Thyroid gland (tissue), 4 donors: Measurements from ENCODE around the gene LHFPL2. TPM values are rescaled to one million over a fixed set of nuclear protein-coding genes. Genes with fewer than 3 reads are reported as not detected.

Experiments used
- DNase-seq, 2 donors: peaks; one replicate each; pipeline ENCODE4 v3.0.0-alpha.2; 2019
- H3K27ac ChIP-seq, 3 donors: fragments of 200-600 bp; sonication (generic); 1 replicate in 2 of 3; 2 replicates in 1 of 3; pipeline ENCODE4 v1.5.1; 2016 to 2019; ENCODE audit warnings: mild to moderate bottlenecking in 1 of 3, moderate library complexity in 1 of 3
- H3K27me3 ChIP-seq: fragments of 200-600 bp; sonication (generic); one replicate; pipeline ENCODE4 v1.5.1; 2019
- H3K36me3 ChIP-seq, 2 donors: fragments of 200-600 bp; sonication (generic); one replicate each; pipeline ENCODE4 v1.5.1; 2016 to 2019
- H3K4me1 ChIP-seq, 2 donors: fragments of 200-600 bp; sonication (generic); one replicate each; pipeline ENCODE4 v1.5.1; 2017 to 2019
- H3K4me3 ChIP-seq, 3 donors: fragments of 200-600 bp; sonication (generic); replicated peaks in 1 of 3; 1 replicate in 2 of 3; 2 replicates in 1 of 3; pipeline ENCODE4 v1.5.1; 2016; ENCODE audit warnings: mild to moderate bottlenecking in 1 of 3
- H3K9me3 ChIP-seq: fragments of 200-600 bp; sonication (generic); one replicate; pipeline ENCODE4 v1.5.1; 2017
- POLR2A ChIP-seq, 2 donors: fragments of 450-650 bp; IDR thresholded peaks; one replicate each; pipeline ENCODE4 v1.6.1; 2017; ENCODE audit warnings: antibody characterized with exemption in 2 of 2, mild to moderate bottlenecking in 2 of 2, moderate library complexity in 1 of 2
- WGBS, 2 donors: methylation state at CpG; one replicate each; pipeline ENCODE4 v1.1.5; 2017; 5-methylcytosine and 5-hydroxymethylcytosine counted together
- intact Hi-C: fragments of 100-400 bp; cut with DNase I; formaldehyde crosslinking; loops from one replicate; pipeline ENCODE4 v1.15.1; 2023
- total RNA-seq, 4 donors: library from RNA; depleted of rRNA; stranded (reverse); fragments of >200 nt; gene quantifications; one replicate each; pipeline ENCODE4 v1.2.3, GENCODE V29; 2016
- TF ChIP-seq, protein P1 (sequence below), 6 experiments: fragments of 200-600 bp in 3 of 6; fragments of 450-650 bp in 3 of 6; sonication (generic) in 3 of 6; IDR thresholded peaks; one replicate each; pipeline ENCODE4 v1.5.1; 2016 to 2019; ENCODE audit warnings: antibody characterized with exemption in 6 of 6, mild to moderate bottlenecking in 2 of 6, inconsistent platforms in 1 of 6, moderate library complexity in 1 of 6

LHFPL2 gene
- total RNA-seq, 4 donors from 2014 or later, result 17.6 to 25.7 (median 23.7) TPM

DNA sequence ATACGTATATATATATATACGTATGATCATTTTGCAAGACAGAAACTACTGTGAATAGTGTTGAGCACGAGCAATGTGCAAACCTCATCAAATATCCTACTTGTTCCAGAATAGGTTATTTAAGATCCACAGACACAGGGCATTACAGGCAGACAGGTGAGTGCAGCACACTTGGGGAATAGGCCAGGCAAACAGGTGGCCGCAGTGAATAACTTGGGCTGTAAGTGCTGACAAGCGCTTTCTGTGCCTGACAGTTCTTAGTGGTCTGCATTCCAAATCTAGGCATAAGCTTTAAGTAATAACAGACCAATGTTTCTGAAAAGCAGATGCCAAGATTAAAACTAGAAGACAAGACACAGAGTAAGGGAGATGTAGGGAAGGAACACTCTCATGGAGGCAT lies 77.9 kb downstream of the LHFPL2 start:
- TF ChIP-seq, protein P1, sequence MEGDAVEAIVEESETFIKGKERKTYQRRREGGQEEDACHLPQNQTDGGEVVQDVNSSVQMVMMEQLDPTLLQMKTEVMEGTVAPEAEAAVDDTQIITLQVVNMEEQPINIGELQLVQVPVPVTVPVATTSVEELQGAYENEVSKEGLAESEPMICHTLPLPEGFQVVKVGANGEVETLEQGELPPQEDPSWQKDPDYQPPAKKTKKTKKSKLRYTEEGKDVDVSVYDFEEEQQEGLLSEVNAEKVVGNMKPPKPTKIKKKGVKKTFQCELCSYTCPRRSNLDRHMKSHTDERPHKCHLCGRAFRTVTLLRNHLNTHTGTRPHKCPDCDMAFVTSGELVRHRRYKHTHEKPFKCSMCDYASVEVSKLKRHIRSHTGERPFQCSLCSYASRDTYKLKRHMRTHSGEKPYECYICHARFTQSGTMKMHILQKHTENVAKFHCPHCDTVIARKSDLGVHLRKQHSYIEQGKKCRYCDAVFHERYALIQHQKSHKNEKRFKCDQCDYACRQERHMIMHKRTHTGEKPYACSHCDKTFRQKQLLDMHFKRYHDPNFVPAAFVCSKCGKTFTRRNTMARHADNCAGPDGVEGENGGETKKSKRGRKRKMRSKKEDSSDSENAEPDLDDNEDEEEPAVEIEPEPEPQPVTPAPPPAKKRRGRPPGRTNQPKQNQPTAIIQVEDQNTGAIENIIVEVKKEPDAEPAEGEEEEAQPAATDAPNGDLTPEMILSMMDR (IDR thresholded peaks at IDR 0.05), result no peak
- TF ChIP-seq POLR2A (IDR thresholded peaks at IDR 0.05), result no peak
- intact Hi-C loops, result no loop called here
- no peak for DNase-seq
- Histone ChIP-seq H3K4me1 (peaks cover 19 to 24% of the 10 kb centered on the region in 2 donors), H3K9me3 (no peaks in the 10 kb centered on the region), H3K4me3 (no peak overlapping the region), H3K36me3 (no peaks in the 10 kb centered on the region), H3K27ac (no peak overlapping the region), H3K27me3 (no peaks in the 10 kb centered on the region)
- 90 to 97% methylated on average over 5 of the region's 5 CpGs for WGBS, 2 donors

DNA sequence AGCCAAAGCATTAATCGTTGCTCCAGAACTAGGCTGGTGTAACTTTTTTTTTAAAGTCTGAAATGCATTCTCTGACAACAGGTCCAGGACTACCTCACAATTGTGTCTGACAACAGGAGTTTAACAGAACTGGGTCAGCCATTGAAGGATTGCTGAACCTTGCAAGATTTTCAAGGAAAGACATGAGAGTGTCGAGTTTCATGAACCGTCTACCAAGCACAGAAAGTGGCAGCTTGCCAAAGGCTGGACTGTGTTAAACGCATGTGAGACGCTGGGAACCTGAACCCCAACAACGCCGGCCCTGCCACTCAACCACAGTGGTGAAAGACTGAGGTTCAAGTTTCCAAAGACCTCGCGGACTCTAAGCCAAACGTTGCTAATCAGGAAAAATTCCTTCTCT lies 79.1 kb downstream of the LHFPL2 start:
- Histone ChIP-seq H3K4me1 (peaks cover 19 to 20% of the 10 kb centered on the region in 2 donors), H3K27ac (peak overlapping the region; percentile 9 to 30 (median 15)), H3K27me3 (no peaks in the 10 kb centered on the region), H3K4me3 (no peak overlapping the region), H3K9me3 (no peaks in the 10 kb centered on the region), H3K36me3 (no peaks in the 10 kb centered on the region)
- DNase-seq, result peak; percentile 94
- WGBS, 2 donors, result 13 to 19% methylated on average over 10 of the region's 10 CpGs
- no peak for TF ChIP-seq POLR2A (IDR thresholded peaks at IDR 0.05)
- TF ChIP-seq, protein P1 (IDR thresholded peaks at IDR 0.05), result no peak
- intact Hi-C loops, result no loop called here

GRCh38 chr5:78568676-78569075 lies 79.9 kb downstream of the LHFPL2 start:
- 87 to 89% methylated on average over 3 of the region's 3 CpGs for WGBS, 2 donors
- Histone ChIP-seq H3K9me3 (no peaks in the 10 kb centered on the region), H3K4me3 (no peak overlapping the region), H3K27ac (peak overlapping the region; percentile 15 to 30 (median 18)), H3K36me3 (no peaks in the 10 kb centered on the region), H3K27me3 (no peaks in the 10 kb centered on the region), H3K4me1 (peaks cover 19 to 20% of the 10 kb centered on the region in 2 donors)
- DNase-seq, result no peak
- TF ChIP-seq POLR2A (IDR thresholded peaks at IDR 0.05), result no peak
- TF ChIP-seq, protein P1 (IDR thresholded peaks at IDR 0.05), result no peak
- intact Hi-C loops, result no loop called here

GRCh38 chr5:78568212-78568611 lies 80.4 kb downstream of the LHFPL2 start:
- H3K4me3 ChIP-seq, result no peak overlapping the region
- no peak for DNase-seq
- H3K27ac ChIP-seq, result peak overlapping the region in 2 of 3 donors; percentile 18 to 30
- H3K9me3 ChIP-seq, result no peaks in the 10 kb centered on the region
- H3K27me3 ChIP-seq, result no peaks in the 10 kb centered on the region
- H3K4me1 ChIP-seq, result peaks cover 19 to 20% of the 10 kb centered on the region in 2 donors
- intact Hi-C loops, result no loop called here
- 44 to 58% methylated on average over 5 of the region's 5 CpGs for WGBS, 2 donors
- no peak for TF ChIP-seq POLR2A (IDR thresholded peaks at IDR 0.05)
- TF ChIP-seq, protein P1 (IDR thresholded peaks at IDR 0.05), result no peak
- no peaks in the 10 kb centered on the region for H3K36me3 ChIP-seq

DNA sequence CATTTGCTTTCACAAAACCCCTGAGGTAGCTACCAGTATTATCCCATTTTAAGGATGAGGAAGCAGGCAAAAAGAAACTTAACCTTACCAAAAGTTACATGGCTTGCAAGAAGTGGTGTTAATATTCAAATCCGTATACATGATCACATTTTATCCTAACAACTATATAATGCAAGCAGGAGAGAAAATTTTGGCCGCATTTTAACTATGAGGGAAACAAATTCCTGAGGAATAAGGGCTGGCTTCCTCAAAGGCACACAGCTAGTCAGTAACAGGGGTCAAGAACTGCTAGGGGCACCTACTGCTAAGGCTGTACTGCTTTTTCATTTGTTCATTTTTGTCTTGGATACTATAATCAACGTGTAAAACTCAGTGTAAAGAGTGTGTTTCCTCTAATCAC lies 81.0 kb downstream of the LHFPL2 start:
- Histone ChIP-seq H3K27ac (no peak overlapping the region), H3K4me1 (peaks cover 19 to 20% of the 10 kb centered on the region in 2 donors), H3K36me3 (no peaks in the 10 kb centered on the region), H3K9me3 (no peaks in the 10 kb centered on the region), H3K27me3 (no peaks in the 10 kb centered on the region), H3K4me3 (no peak overlapping the region)
- WGBS, 2 donors, result 67 to 75% methylated on average over 3 of the region's 3 CpGs
- no peak for DNase-seq
- no peak for TF ChIP-seq POLR2A (IDR thresholded peaks at IDR 0.05)
- TF ChIP-seq, protein P1 (IDR thresholded peaks at IDR 0.05), result no peak
- intact Hi-C loops, result no loop called here
